Hepatic stellate cell (primary cell): ENCODE data around the gene LMNTD2.

Source experiments
- DNase-seq: peaks from one replicate; pipeline ENCODE4 v3.0.0; 2011; ENCODE audit warnings: low spot score

LMNTD2 gene, protein sequence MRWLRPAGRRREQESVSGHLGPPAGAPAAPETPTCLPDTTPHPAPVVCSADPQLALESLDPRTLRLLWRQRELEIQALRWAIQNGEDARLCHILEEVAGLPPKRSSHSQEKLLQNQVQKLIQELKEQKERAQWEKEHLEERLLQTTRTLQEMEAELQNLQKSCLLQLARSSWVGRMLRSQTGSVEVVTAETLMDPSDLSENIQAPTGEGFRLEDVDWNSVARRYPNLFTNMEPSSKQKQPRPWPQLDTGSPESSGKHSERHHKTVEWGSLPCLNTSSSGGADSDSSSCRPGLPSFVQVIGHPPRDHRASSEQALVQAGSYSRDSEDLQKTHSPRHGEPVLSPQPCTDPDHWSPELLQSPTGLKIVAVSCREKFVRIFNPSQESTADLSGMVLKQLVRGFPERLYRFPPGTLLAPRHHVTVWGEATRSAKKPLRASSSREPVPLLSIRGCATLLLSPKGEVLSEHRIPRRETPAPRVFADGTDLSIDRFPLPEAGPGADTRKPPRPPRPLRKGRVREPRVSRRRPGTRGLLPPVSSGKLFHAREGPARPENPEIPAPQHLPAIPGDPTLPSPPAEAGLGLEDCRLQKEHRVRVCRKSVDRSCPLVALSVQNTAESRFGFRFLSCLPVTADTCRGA

DNA sequence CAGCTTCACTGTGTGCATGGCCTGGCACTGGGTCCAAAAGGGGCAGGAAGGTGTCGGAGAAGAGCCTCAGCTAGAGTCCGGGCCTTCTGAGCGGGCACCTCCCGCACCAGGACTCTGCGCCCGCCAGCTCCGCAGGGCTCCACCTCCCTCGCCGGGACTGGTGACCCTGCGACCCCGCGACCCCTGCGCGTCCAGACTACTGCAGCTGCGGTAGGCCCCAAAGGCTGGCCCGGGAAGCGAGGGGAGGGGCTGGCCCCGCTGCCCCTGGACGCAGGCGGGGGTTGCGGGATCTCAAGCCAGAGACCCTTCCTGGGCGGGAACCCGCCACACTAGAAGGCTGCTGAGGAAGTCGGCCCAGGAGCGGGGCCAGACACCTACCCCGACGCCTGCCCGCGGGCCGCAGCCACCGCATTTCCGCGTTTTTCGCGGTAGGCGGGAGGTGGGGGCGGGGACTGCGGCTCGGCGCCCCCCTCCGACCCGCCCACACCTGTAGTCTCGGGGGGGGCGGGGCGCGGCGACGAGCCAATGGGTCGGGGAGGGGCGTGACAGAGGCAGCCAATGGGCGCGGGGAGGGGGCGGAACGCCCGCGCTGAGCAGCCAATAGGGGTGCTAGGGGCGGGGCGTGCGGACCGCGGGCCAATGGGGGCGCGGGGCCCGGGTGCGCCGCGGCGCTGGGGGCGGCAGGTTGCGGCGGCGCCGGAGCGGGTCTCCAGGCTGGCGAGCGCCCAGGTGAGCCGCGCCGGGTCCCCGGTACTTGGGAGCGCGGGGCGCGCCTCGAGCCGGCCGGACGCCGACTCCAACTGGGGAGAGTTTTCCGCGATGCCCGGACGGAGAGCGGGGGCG is at the start of gene LMNTD2, which contains the start of gene RASSF7:
Gene LMNTD2, minus strand, starts transcription at position 434 of the 843 bp plus-strand sequence. Its CDS starts 22 bp downstream, at position 412.
Gene RASSF7, plus strand, starts transcription at position 666 of the 843 bp plus-strand sequence. CDS start 799 bp downstream, outside the sequence.
- DNase-seq, result peak; percentile 99

DNA sequence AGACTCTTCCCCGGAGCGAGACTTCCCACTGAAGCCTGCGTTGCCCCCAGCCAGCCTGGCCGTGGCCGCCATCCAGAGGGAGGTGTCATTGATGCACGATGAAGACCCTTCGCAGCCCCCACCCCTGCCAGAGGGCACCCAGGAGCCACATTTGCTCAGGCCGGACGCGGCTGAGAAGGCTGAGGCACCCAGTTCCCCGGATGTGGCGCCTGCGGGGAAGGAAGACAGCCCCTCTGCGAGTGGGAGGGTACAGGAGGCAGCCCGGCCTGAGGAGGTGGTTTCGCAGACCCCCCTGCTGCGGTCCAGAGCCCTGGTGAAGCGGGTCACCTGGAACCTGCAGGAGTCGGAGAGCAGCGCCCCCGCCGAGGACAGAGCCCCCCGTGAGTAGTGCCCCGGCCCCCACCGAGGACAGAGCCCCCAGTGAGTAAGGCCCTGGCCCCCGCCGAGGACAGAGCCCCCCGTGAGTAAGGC is 48.8 kb upstream of the LMNTD2 start:
- no peak for DNase-seq

DNA sequence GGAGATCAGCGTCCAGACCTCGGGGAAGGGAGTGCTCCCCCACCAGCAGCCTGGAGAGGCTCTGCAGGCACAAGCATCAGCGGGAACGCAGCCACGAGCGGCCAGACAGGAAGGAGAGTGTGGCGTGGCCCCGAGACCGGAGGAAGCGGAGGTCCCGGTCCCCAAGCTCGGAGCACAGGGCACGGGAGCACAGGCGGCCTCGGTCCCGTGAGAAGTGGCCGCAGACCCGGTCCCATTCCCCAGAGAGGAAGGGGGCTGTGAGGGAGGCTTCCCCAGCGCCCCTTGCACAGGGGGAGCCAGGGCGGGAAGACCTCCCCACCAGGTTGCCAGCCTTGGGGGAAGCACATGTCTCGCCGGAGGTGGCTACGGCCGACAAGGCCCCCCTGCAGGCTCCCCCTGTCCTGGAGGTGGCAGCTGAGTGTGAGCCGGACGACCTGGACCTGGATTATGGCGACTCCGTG is 48.3 kb upstream of the LMNTD2 start:
- no peak for DNase-seq

DNA sequence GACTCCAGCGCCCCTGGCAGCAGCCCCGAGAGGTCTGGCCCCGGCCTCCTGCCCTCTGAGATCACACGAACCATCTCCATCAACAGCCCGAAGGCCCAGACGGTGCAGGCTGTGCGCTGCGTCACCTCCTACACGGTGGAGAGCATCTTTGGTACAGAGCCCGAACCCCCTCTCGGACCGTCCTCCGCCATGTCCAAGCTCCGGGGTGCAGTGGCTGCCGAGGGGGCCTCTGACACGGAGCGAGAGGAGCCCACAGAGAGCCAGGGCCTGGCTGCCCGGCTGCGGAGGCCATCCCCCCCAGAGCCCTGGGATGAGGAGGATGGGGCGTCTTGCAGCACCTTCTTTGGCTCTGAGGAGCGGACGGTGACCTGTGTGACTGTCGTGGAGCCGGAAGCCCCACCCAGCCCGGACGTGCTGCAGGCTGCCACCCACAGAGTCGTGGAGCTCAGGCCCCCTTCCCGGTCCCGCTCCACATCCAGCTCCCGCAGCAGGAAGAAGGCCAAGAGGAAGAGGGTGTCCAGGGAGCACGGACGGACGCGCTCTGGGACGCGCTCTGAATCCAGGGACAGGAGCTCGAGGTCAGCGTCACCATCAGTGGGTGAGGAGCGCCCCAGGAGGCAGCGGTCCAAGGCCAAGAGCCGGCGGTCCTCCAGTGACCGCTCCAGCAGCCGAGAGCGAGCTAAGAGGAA is 47.6 kb upstream of the LMNTD2 start:
- DNase-seq, result no peak

DNA sequence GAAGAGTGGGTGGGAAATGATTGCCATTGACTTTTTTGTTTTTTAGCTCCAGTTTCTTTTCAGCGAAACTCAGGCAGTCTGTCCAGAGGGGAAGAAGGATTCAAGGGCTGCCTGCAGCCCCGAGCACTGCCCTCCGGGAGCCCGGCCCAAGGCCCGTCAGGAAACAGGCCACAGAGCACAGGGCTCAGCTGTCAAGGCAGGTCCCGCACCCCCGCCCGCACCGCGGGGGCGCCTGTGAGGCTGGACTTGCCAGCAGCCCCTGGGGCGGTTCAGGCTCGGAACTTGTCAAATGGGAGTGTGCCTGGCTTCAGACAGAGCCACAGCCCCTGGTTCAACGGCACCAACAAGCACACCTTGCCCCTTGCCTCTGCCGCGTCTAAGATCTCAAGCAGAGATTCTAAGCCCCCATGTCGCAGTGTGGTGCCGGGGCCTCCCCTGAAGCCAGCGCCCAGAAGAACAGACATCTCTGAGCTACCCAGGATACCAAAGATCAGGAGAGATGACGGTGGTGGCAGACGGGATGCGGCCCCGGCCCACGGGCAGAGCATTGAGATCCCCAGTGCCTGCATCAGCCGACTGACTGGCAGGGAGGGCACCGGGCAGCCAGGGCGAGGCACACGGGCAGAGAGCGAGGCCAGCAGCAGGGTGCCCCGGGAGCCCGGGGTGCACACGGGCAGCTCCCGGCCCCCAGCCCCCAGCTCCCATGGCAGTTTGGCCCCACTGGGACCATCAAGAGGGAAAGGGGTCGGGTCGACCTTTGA is 46.7 kb upstream of the LMNTD2 start:
- no peak for DNase-seq

DNA sequence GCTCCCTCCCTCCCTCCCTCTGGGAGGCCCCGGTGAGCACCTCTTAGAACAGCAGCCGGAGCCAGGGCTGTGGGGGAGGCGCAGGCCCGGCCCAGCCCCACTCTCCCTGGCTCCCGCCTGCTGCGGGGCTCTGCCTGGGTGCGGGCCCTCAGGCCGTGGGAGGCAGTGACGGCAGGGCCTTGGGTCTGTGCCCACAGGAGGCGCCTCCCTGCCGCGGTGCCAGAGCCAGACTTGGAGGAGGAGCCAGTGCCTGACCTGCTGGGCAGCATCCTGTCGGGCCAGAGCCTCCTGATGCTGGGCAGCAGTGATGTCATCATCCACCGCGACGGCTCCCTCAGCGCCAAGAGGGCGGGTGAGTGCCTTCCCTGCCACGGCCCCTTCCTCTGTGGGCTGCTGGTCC is 45.7 kb upstream of the LMNTD2 start:
- DNase-seq, result no peak

DNA sequence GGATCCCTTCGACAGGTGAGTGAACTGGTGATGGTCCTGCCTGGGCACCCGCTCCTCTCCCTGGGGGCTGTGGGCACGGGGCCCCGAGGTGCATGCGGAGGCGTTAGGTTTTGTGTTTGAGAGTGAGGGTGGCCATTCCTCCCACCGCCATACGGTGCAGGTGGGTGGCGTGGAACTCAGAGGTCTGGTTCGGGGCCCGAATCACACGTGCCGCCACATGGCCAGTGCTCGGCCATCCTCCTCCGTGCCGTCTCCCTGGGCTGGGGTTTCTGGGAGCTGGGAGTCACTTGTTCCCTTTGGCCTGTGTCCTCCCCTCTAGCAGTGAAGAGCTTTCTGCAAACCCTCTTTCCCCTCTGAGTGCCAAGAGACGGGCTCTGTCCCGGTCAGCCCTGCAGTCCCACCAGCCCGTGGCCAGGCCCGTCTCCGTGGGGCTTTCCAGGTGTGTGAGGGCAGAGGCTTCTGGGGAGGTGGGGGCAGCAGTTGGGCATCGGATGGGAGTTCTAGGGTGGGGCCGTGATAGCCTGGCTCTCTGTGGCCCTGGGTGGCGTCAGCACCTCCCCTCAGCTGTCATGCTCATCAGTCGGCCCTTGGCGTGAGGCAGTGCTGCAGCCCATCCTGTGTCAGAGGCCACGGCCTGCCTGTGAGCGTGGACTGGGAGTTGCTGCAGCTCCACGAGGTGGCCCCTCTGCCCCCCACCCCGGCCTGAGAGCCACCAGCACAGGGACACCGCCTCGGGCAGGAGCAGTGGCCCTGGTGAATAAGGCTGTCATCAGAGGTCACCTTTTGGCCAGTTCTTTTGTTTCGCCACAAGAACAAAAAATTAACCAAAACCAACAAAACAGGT is 45.0 kb upstream of the LMNTD2 start:
- no peak for DNase-seq

DNA sequence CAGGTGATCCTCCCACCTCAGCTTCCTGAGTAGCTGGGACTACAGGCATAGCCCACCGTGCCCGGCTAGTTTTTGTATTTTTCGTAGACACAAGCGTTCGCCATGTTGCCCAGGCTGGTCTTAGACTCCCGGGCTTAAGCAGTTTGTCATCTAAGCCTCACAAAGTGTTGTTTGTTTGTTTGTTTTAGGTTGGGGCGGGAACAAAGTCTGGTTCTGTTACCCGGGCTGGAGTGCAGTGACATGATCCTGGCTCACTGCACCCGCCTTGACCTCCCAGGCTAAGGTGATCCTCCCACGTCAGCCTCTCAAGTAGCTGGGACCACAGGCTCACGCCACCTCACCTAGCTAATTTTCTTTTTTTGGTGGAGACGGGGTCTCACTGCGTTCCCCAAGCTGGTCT is 42.6 kb upstream of the LMNTD2 start:
- DNase-seq, result no peak

DNA sequence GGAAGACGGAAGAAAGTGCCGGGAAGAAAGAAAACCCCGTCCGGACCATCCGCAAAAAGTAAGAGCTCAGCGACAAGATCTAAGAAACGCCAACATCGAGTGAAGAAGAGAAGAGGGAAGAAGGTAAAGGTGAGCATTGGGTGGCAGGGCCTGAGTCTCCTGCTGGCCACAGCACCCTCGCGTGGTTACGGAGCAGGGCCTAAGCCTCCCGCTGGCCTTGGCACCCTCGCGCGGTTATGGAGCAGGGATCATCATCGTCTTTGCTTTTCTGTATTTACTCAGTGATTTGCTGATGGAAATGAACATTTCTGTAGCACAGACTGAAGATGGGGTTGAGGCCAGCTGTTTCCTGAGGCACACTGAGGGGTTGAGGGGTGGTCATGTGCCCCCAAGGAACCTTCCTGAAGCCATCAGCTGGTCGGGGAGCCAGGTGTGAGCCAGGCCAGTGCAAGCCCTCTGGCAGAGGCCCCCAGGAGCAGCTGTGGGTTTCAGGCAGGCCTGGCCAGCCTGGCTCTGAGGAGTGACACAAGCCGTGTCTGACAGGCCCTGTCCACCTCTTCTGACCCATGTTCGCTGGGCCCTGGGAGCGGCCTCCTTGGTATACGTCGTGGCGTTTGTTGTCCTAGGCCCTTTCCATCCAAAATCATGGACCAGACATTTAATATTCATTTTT is 41.2 kb upstream of the LMNTD2 start:
- no peak for DNase-seq

DNA sequence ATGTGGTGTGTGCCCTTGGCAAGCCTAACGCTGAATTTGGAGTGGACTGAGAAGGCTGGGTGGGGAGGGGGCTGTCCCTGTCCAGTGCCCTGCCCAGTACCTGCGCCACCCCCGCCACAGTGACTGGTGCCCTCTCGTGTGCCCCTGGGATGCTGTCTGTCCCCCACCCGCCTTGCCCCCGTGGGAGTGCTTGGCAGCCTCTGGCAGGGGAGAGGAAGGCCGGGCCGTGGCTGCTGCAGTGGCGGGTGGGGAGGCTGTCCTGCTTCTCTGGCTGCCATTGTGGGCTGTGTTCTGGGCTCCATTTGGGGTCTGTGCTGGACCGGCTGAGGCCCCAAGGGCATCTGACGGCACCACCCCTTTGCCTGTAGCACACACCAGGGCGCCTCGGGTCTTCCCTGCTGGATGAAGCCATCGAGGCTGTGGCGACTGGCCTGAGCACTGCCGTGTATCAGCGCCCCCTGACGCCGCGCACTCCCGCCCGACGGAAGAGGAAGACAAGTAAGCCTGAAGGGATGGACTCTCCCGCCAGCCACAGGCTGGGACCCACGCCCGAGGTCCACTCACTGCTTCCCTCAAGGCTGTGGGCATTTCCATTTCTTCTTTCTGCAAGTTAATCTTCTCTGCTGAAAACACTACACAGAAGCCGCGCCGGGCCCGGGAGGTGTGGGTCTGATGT is 37.6 kb upstream of the LMNTD2 start:
- no peak for DNase-seq

DNA sequence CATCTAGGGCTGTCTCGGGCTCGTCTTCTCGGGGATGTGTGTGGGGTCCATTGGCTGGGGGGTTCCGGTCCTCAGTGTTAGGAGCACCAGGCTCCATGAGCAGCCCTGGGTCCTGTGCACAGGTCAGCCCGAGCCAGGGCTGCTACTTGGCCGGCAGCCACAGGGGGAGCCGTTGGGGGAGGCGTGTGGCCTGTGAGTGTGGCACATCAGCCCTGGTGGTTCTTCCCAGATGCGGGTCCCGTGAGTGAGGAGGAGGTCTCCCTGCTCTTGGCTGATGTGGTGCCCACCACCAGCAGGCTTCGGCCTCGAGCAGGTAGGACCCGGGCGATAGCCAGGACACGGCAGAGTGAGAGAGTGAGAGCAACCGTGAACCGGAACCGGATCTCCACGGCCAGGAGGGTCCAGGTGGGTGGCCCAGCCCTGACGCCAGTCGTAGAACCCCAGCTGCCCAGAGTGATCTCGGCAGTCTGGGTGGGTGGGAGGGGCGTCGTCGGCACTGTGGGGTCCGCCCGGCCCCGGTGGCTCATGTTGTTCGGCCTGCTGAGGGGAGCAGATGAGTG is 36.7 kb upstream of the LMNTD2 start:
- no peak for DNase-seq

DNA sequence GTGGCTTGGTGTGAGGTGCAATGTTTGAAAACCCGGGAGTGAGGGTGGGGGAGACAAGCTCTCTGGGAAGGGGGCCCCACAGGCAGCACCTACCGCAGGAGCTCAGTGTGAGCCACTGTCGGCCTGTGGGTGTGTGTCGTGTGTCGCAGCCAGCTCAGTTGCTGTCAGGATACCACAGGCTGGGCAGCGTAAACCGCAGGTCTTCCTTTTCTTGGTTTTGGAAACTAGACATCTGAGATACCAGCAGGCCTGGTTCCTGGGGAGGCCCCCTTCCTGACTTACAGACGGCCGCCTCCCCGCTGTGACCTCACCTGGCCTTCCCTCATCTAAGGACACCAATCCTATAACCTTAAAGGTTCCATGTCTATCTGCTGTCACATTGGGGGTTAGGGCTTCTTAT is 35.8 kb upstream of the LMNTD2 start:
- DNase-seq, result no peak

DNA sequence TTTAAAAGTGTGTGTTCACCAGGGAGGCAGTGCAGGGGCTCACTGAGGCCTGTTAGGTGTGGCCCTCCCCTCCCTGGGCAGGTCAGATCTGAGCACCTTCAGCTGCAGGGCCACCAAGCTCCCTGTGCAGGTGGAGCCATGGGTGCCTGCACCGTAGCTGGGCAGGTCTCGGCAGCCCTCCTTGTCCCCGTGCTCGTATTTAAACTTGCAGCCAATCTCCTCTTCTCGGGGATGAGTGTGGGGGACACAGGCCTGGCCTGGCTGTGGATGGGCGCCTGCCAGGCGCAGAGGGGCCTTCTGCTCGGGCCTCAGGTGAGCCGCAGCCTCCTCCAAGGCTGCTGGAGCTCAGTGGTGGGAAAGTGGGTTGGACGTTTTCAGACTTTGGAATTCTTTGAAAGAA is 34.9 kb upstream of the LMNTD2 start:
- DNase-seq, result no peak

DNA sequence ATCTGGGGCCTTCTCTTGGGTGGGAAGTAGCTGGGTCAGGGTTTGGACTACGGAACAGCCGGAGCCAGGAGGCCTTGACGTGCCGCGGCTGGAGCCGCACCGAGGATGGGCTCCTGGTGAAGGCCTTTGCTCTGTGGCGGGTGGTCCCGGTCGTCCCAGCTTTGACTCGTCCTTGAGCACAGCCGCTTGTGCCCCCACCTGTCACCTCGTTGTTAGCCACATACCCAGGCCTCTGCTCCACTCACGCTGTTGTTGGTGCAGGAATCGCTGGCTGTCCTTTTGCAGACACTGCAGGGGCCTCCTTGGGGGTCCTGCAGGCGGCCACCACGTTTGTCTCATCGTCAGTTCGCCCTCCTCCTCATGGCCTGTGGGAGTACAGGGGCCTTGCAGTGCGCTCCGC is 32.8 kb upstream of the LMNTD2 start:
- no peak for DNase-seq

DNA sequence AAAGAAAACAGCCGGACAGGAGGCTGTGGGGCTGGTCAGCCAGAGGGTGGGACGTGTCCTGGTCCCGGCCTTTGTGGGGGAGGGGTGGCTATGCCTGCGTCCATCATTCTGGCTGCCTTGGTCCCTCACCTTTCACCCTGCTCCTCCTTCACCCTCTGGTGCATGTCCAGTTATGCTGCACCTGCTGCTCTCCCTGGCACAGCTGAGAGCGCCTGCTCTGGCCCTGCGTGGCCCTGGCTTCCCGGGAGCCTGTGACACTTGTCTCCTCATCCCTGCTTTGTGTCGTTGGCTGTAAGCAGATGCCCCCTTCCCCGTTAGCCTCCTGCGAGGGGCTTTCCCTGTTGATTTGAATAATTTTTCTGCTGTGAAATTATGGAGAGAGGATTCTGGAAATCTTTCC is 32.4 kb upstream of the LMNTD2 start:
- DNase-seq, result no peak

DNA sequence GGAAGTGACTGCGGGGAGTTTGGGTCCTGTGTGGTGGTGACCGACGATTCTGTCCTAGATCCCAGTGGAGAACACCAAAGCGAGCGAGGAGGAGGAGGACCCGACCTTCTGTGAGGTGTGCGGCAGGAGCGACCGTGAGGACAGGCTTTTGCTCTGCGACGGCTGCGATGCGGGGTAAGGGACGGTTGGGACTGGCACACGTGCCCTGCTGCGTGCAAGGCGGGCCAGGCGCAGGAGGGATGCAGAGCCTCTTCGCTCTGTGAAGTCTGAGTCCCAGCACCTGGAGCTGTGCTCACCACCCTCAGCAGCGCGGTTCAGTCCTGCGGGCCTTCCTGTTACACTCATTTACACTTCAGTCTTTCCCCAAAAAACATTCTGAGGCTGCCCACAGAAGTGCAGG is 32.0 kb upstream of the LMNTD2 start:
- no peak for DNase-seq

DNA sequence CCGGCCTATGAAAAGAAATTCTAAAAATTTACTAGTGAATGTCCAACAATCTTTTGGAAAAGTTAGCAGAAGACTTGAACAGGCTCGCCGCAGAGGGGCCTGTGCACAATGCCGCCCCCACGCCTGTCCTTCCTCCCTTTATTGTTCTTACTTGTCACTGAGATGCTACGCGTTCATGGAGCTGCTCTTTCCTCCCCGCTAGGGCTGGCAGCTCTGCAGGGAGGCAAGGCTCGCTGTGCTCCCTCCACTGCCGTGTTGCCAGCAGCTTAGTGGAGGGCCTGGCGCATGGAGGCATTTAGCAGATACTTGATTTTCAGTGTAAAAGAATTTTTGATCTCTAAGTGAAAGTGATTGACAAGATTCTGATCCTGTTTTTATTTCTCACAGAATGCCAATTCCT is 30.5 kb upstream of the LMNTD2 start:
- DNase-seq, result no peak

DNA sequence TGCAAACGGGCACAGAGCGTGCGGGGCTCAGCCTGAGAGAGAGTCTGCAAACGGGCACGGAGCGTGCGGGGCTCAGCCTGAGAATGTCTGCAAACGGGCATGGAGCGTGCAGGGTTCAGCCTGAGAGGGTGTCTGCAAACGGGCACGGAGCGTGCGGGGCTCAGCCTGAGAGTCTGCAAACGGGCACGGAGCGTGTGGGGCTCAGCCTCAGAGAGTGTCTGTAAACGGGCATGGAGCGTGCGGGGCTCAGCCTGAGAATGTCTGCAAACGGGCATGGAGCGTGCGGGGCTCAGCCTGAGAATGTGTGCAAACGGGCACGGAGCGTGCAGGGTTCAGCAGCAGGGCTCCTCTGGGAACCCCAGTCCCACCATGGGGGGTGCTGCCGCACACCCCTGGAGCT is 29.3 kb upstream of the LMNTD2 start:
- no peak for DNase-seq

DNA sequence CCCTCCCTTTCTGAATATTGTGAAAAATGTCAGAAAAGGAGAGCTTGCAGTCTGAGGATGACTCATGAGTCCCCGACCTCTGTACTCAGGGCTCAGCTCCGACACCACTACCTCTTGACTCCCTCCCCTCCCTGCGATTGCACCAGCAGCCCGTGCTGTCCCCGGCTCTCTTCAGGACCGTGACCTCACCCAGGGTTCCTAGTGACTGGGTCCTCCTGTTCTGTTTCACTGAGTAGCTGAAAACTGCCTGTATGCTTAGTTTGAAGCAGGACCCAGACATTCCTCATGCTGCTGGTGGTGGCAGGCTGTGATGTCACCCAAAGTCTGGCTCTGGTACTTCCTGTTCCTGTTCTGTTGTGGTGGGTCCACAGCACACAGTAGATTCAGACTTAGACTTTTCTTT is 27.4 kb upstream of the LMNTD2 start:
- peak; percentile 89 for DNase-seq
